RWPE2 (cell line): ENCODE results near the gene NALCN.

Source experiments
- ATAC-seq: fragments of 200-7000 bp; cut with Tn5 transposase; 3 replicates; pipeline ENCODE4 v1.9.1; 2021; ENCODE audit warnings: low read depth
- DNase-seq: peaks from one replicate; pipeline ENCODE4 v3.0.0-alpha.2; 2020; ENCODE audit warnings: low spot score
- H3K27ac ChIP-seq: fragments of 450-650 bp; 2 replicates; pipeline ENCODE4 v1.5.1; 2017; ENCODE audit warnings: mild to moderate bottlenecking; ENCODE audit not compliant: poor library complexity, severe bottlenecking
- H3K27me3 ChIP-seq: fragments of 250-450 bp; sonication (Bioruptor Pico); 2 replicates; pipeline ENCODE4 v1.5.1; 2021; ENCODE audit warnings: mild to moderate bottlenecking, moderate library complexity; ENCODE audit not compliant: insufficient read depth, poor library complexity, severe bottlenecking
- H3K36me3 ChIP-seq: fragments of 250-450 bp; sonication (Bioruptor Pico); 2 replicates; pipeline ENCODE4 v1.5.1; 2020; ENCODE audit warnings: low read depth, mild to moderate bottlenecking, moderate library complexity
- H3K4me1 ChIP-seq: fragments of 250-450 bp; sonication (Bioruptor Pico); 2 replicates; pipeline ENCODE4 v1.5.1; 2021; ENCODE audit warnings: mild to moderate bottlenecking, moderate library complexity; ENCODE audit not compliant: insufficient read depth, poor library complexity, severe bottlenecking
- H3K4me3 ChIP-seq: fragments of 250-450 bp; sonication (Bioruptor Pico); 2 replicates; pipeline ENCODE4 v1.5.1; 2021; ENCODE audit warnings: mild to moderate bottlenecking, moderate library complexity; ENCODE audit not compliant: severe bottlenecking
- H3K9me3 ChIP-seq: fragments of 250-450 bp; sonication (Bioruptor Pico); 2 replicates; pipeline ENCODE4 v1.5.1; 2021; ENCODE audit warnings: mild to moderate bottlenecking, moderate library complexity; ENCODE audit not compliant: severe bottlenecking
- CTCF ChIP-seq: fragments of 450-650 bp; IDR thresholded peaks from one replicate; pipeline ENCODE4 v1.5.1; 2017; ENCODE audit warnings: mild to moderate bottlenecking, moderate library complexity; ENCODE audit not compliant: poor library complexity, severe bottlenecking

Gene NALCN

GRCh38 chr13:101406791-101407190, 9.5 kb downstream of the NALCN start:
- ATAC-seq (peak; percentile 80), DNase-seq (no peak)
- Histone ChIP-seq H3K4me1 (peaks cover 24% of the 10 kb centered on the region), H3K27me3 (no peaks in the 10 kb centered on the region), H3K36me3 (no peaks in the 10 kb centered on the region), H3K4me3 (no peak overlapping the region), H3K27ac (peak overlapping the region; percentile 73), H3K9me3 (no peaks in the 10 kb centered on the region)
- TF ChIP-seq CTCF: no peak

DNA sequence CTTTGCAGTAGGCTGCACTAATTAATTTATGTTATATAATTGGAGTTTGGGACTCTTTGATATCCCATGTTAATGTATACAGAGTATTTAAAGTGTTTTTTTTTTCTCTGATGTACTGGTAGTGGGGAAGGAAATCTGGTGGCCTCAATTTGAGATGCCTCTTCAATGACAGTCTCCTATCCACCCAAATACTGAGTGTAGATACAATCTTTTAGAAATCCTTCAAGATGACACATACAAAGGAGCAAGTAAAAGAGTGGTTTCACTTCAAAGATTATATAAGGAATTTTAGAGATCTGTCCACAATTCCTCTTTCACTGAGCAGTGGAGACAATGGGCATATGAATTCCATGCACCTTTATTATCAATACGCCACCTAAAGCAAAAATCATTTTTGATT, 15.1 kb downstream of the NALCN start:
- Histone ChIP-seq H3K36me3 (no peaks in the 10 kb centered on the region), H3K27me3 (no peaks in the 10 kb centered on the region), H3K4me1 (peaks cover 32% of the 10 kb centered on the region), H3K4me3 (no peak overlapping the region), H3K27ac (no peak overlapping the region), H3K9me3 (no peaks in the 10 kb centered on the region)
- DNase-seq (no peak), ATAC-seq (no peak)
- no peak for TF ChIP-seq CTCF

- H3K36me3 ChIP-seq: no peaks in the 10 kb centered on the region
- peak; percentile 49; the same call in 2 of the 3 replicates for ATAC-seq
- no peaks in the 10 kb centered on the region for H3K9me3 ChIP-seq
- H3K27ac ChIP-seq: peak overlapping the region; percentile 83
- no peak for DNase-seq
- TF ChIP-seq CTCF: no peak
- H3K4me1 ChIP-seq: peaks cover 31% of the 10 kb centered on the region
- no peaks in the 10 kb centered on the region for H3K27me3 ChIP-seq
- no peak overlapping the region for H3K4me3 ChIP-seq
These were observed 16.9 kb downstream of the NALCN start for GRCh38 chr13:101399365-101399764.

GRCh38 chr13:101398920-101399319, 17.4 kb downstream of the NALCN start:
- no peaks in the 10 kb centered on the region for H3K9me3 ChIP-seq
- no peak for TF ChIP-seq CTCF
- DNase-seq: no peak
- peak overlapping the region; percentile 83 for H3K27ac ChIP-seq
- H3K4me1 ChIP-seq: peaks cover 31% of the 10 kb centered on the region
- ATAC-seq: no peak
- H3K36me3 ChIP-seq: no peaks in the 10 kb centered on the region
- no peak overlapping the region for H3K4me3 ChIP-seq
- no peaks in the 10 kb centered on the region for H3K27me3 ChIP-seq

GRCh38 chr13:101398191-101398590, 18.1 kb downstream of the NALCN start:
- H3K27ac ChIP-seq: peak overlapping the region; percentile 83
- no peaks in the 10 kb centered on the region for H3K36me3 ChIP-seq
- H3K9me3 ChIP-seq: no peaks in the 10 kb centered on the region
- DNase-seq (no peak), ATAC-seq (peak; percentile 61)
- TF ChIP-seq CTCF: no peak
- no peak overlapping the region for H3K4me3 ChIP-seq
- H3K4me1 ChIP-seq: peaks cover 31% of the 10 kb centered on the region
- H3K27me3 ChIP-seq: no peaks in the 10 kb centered on the region
